GM19395 (cell line): ENCODE results near the gene CCDC148.

Experiments
- ATAC-seq: cut with Tn5 transposase; IDR thresholded peaks from one replicate; pipeline ENCODE4 v1.9.1; 2021; ENCODE audit warnings: mild to moderate bottlenecking, moderate library complexity; ENCODE audit not compliant: unreplicated experiment

Gene CCDC148

GRCh38 chr2:158130832-158131473 lies 325.6 kb downstream of the CCDC148 start:
- no peak for ATAC-seq

- ATAC-seq = no peak
Measured at GRCh38 chr2:158129037-158129436, 327.5 kb downstream of the CCDC148 start.

GRCh38 chr2:158128168-158128973 lies 328.2 kb downstream of the CCDC148 start:
- no peak for ATAC-seq

- no peak for ATAC-seq
Measured at GRCh38 chr2:158127380-158127804, 329.2 kb downstream of the CCDC148 start.

- ATAC-seq = no peak
Measured at GRCh38 chr2:158125756-158126498, 330.6 kb downstream of the CCDC148 start.

- no peak for ATAC-seq
Measured at GRCh38 chr2:158124896-158125295, 331.7 kb downstream of the CCDC148 start.
